ENCODE measurements around the gene ZNF813.
"Not testable (repeated sequence)": the region's sequence is repeated elsewhere in the genome, so short reads cannot be mapped to it uniquely, and the experiment has no call there.

The ZNF813 gene

DNA sequence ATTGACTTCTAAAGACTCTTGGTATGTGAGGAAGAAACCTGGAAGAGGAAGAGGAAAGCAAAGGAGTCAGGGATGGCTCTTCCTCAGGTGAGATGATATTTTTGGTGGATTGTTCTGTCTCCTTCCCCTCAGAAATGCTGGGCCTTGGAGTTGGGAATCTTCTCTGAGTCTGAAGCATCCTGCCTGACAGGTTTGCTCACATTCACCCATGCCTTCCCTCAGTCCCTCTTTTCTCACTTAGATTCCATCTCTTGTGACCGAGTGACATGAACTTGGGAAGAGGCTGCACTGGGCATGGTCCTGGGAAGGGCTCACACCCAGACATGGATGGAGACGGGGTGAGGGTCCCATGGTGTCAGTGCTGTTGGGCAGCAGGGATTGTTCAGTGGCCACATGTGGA, 16.2 kb downstream of the ZNF813 start:
- not testable (repeated sequence) for DNase-seq (ENCODE audit: low spot score)

DNA sequence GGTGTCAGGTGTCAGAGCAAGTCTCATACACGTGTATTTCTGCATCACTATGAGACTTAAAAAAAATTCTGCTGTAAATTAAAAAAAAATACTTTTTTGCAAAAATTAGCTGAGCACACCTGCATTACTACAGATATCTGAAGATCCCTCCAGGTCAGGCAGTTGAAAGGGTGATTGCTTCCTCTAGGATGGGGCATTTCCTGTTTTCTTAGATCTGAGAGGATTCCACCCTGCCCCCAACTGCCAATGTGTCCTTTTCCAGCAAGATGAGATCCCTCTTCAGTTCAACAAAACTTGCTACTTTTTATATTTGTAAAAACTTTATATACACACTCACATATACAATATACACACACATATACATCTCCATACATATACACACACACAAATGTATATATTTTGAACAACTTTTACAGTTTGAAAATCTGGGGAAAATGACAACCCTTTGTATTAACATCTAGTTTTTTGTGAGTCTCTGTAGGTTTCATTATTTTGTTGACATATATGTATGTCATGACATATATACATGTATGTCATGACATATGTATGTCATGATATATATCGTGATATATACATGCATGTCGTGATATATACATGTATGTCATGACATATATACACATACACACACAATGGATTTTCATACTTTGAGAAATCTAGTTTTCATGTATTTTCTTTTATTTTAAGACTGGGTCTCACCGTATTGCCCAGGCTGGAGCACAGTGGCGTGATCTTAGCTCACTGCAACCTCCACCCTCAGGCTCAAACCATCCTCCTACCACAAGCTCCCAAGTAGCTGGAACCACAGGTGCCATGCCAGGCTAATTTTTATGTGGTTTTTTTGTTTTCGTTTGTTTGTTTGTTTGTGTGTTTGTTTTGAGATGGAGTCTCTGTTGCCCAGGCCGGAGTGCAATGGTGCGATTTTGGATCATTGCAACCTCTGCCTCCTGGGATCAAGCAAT, 17.8 kb downstream of the ZNF813 start:
- DNase-seq (ENCODE audit: low spot score) = no peak

GRCh38 chr19:53492153-53492552, 24.6 kb downstream of the ZNF813 start:
- no peak for DNase-seq (ENCODE audit: low spot score)

DNA sequence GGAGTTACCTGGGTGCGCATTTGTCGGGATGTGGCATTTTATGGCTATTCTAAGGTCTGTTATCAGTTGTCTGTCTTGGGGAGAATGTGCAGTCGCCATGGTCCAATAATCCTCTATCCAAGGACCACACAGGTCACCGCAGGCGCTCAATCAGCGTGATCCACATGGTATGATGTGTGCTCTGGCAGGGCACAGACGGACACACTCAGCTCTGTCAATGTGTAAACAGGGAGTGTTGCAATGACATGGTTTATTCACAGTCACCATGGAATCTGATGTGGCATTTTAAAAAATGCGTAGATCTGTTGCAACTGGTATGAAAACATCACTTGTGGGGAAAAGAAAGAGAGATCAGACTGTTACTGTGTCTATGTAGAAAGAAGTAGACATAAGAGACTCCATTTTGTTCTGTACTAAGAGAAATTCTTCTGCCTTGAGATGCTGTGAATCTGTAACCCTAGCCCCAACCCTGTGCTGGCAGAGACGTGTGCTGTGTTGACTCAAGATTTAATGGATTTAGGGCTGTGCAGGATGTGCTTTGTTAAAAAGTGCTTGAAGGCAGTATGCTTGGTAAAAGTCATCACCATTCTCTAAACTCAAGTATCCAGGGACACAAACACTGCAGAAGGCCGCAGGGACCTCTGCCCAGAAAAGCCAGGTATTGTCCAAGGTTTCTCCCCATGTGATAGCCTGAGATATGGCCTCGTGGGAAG, 29.9 kb downstream of the ZNF813 start:
- DNase-seq (ENCODE audit: low spot score) = not testable (repeated sequence)

- not testable (repeated sequence) for DNase-seq (ENCODE audit: low spot score)
These were observed 30.5 kb downstream of the ZNF813 start for GRCh38 chr19:53498024-53498395.

DNA sequence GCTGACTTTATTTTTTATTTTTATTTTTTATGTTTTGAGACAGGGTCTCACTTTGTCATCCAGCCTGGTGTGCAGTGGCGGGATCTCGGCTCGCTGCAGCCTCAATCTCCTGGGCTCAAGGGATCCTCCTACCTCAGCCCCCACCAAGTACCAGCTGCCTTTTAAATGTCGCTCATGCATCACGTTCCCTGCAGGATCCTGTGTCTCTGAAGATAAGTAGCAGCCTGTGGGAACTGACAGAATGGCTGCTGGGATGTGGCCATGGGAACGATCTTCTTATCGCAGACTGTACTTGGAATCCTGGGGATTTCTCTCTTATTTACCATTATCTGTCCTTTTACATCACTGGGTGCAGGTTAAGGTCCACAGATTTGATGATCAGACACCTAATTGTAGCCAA, 35.6 kb downstream of the ZNF813 start:
- DNase-seq (ENCODE audit: low spot score) = not testable (repeated sequence)

DNA sequence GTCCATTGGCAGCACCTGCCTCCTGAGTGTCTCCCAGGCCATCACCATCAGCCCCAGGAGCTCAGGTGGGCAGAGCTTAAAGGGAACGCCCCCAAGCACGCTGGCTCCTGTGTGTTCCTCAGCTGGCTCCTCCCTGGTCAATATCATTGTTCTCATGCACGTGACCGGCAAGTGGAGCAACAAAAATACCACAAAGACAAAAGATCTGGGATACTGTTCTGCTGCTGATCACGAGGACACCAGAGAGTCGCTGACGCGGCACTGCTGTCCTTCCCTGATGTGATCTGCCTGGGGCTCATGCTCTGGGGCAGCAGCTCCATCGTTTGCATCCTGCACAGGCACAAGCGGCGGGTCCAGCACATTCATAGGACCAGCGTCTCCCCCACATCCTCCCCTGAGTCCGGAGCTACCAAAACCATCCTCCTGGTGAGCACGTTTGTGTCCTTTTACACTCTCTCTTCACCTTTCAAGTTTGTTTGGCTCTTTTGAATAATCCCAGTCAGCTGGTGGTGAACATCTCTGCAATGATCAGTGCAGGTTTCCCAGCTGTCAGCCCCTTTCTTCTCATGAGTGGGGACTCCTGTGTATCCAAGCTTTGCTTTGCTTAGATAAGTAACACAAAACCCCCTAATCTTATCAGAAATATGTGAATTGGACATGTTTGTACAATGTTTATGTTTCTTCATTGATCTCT, 36.3 kb downstream of the ZNF813 start:
- not testable (repeated sequence) for DNase-seq (ENCODE audit: low spot score)

DNA sequence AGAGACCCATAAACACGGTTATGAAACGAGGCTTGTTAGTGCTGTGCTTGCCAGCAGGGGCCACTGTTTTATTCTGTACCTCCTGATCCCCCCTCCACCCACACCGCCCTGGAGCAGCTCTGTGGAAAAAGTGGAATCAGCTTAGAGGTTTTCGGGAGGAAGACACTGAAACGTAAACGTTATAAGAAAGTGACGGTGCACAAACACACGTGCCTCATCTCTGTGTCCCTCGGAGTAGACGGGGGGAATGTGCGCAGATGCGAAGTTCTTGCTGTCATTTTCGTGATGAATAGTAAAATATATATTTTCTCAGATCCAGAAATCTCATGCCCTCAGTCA, 36.8 kb downstream of the ZNF813 start:
- not testable (repeated sequence) for DNase-seq (ENCODE audit: low spot score)

DNA sequence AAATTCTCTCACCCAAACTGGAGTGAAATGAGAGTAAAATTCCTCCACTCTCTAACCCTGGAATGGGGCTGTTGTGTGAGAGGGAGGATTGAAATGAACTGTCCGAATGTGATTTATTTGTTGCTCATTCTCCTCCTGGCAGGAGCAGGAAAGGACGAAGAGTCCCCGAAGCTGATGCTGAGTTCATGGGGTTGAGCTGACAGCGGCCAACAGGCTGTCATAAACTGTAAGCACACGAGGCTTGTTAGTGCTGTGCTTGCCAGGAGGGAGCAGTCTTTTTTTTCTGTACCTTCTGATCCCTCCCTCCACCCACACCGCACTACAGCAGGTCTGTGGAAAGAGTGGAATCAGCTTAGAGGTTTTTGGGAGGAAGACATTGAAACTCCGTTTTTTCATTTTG, 37.4 kb downstream of the ZNF813 start:
- no peak for DNase-seq (ENCODE audit: low spot score)

GRCh38 chr19:53506728-53507127, 39.2 kb downstream of the ZNF813 start:
- DNase-seq (ENCODE audit: low spot score) = no peak

- DNase-seq (ENCODE audit: low spot score) = no peak
These were observed 40.2 kb downstream of the ZNF813 start for GRCh38 chr19:53507523-53508442.

- no peak for DNase-seq (ENCODE audit: low spot score)
These were observed 41.9 kb downstream of the ZNF813 start for GRCh38 chr19:53509443-53509842.

DNA sequence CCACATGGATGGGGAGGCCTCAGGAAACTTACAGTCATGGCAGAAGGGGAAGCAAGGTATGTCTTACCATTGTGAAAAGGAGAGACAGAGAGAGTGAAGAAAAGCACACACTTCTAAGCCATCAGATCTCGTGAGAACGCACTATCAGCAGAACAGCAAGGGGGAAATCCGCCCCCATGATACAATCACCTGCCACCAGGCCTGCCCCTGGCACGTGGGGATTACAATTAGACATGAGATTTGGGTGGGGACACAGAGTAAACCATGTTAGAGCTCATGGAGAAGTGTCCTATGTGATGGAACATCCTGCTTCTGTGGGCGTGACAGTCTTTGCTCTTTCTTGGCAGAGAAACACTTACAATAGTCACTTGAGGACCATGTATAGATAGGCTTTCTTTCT, 42.3 kb downstream of the ZNF813 start:
- DNase-seq (ENCODE audit: low spot score) = no peak

DNA sequence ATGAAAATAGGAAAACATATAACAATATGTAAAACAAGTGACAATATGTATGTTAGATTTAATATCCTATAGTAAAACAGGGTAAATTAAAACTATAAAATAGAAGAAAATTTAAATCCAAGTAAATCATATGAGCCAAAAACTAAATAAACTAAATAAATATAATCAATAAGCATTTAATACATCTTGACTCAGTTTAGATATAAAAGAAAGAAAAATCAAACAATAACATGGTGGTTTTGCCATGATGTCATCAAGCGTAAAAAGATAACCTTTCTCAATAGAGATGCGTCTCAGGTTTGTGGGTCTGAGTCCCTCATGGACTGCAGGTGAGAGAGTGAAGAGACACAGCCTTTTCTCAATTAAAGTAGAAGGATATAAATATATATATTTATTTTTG, 43.8 kb downstream of the ZNF813 start:
- no peak for DNase-seq (ENCODE audit: low spot score)

GRCh38 chr19:53511933-53512374, 44.4 kb downstream of the ZNF813 start:
- DNase-seq (ENCODE audit: low spot score) = peak; percentile 80

DNA sequence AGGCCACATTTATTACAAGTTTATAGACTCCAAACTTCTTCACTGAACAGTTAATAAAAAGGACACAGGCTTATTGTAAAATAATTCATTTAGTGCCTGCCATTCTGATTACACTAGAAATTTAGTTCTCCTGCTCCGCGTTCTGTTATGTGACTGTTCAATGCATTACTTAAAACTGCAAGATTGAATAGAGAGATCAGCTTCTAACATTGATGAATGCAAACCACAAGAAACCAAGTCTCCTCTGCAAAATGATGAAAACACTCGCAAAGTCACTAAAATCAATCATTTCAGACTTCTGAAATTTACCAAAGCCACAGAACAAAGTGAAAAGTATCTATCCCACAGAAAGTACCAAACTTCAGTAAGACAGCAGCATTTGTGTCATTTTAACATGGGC, 47.5 kb downstream of the ZNF813 start:
- not testable (repeated sequence) for DNase-seq (ENCODE audit: low spot score)

- DNase-seq (ENCODE audit: low spot score) = no peak
These were observed 49.7 kb downstream of the ZNF813 start for GRCh38 chr19:53517114-53517741.

DNA sequence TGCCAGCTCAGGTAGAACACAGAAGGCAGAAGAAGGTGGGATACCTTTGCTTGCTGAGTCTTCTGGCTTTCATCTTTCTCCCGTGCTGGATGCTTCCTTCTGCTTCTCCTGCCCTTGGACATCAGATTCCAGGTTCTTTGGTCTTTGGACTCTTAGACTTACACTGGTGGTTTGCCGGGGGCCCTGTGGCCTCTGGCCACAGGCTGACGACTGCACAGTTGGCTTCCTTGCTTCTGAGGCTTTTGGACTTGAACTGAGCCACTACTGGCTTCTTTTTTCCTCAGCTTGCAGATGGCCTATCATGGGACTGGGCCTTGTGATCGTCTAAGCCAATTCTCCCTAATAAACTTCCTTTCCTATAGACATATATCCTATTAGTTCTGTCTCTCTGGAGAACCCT, 50.6 kb downstream of the ZNF813 start:
- DNase-seq (ENCODE audit: low spot score) = no peak

- DNase-seq (ENCODE audit: low spot score) = no peak
These were observed 51.2 kb downstream of the ZNF813 start for GRCh38 chr19:53518716-53519115.

GRCh38 chr19:53519446-53519845, 51.9 kb downstream of the ZNF813 start:
- DNase-seq (ENCODE audit: low spot score) = no peak

DNA sequence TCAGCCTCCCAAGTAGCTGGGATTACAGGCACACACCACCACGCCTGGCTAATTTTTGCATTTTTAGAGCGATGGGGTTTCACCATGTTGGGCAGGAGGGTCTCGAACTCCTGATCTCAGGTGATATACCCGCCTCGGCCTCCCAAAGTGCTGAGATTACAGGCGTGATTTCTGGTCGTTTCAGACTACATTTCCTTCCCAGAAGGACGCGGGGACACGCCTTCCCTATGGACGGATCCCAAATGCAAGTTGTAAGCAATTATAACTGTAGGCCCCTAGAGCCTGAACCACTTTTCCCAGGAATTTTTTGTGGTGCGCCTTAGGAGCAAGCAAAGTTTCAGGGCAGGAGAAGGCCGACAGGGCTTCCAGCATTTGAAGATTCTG, 52.6 kb downstream of the ZNF813 start:
- no peak for DNase-seq (ENCODE audit: low spot score)

Data from ecto neural progenitor cell (in vitro differentiated cells).